Measurements from ENCODE around the gene ARHGEF12. TPM values are rescaled to one million over a fixed set of nuclear protein-coding genes. Genes with fewer than 3 reads are reported as not detected.

Gene ARHGEF12
- polyA plus RNA-seq, 1 donor (not counting 4 experiments of a cell fraction or from before 2014, with no cell fraction given) = 28.8 TPM

- H3K9ac ChIP-seq (ENCODE audit: control insufficient read depth, extremely low read depth, insufficient read depth, low read length) = no peak overlapping the region
- H2AFZ ChIP-seq (ENCODE audit: control insufficient read depth, low read length) = no peak overlapping the region
- no peak overlapping the region for H3K4me3 ChIP-seq (ENCODE audit: control insufficient read depth in 2 of 3, extremely low read depth in 1 of 3, insufficient read depth in 2 of 3, low read depth in 1 of 3, low read length in 3 of 3)
- dilution Hi-C loops (cut with MboI; ENCODE audit: extremely low pct_ligation_motif_present, low sequenced_read_pairs) = no loop called here
- no peak for FAIRE-seq
- no peaks in the 10 kb centered on the region for H3K9me3 ChIP-seq (ENCODE audit: control insufficient read depth, low read depth, low read length)
- peaks cover 3 to 9% of the 10 kb centered on the region in 2 experiments for H3K36me3 ChIP-seq (ENCODE audit: control insufficient read depth in 2 of 2, extremely low read depth in 1 of 2, insufficient read depth in 2 of 2, low read length in 2 of 2)
- no peaks in the 10 kb centered on the region for H3K79me2 ChIP-seq (ENCODE audit: control insufficient read depth, insufficient read depth, low read length)
- H4K20me1 ChIP-seq (ENCODE audit: control insufficient read depth, extremely low read depth, insufficient read depth, low read length) = no peaks in the 10 kb centered on the region
- no peak overlapping the region for H3K4me2 ChIP-seq (ENCODE audit: control insufficient read depth, extremely low read depth, insufficient read depth, low read depth, low read length)
- H3K27me3 ChIP-seq (ENCODE audit: control insufficient read depth, extremely low read depth, insufficient read depth, low read length) = no peaks in the 10 kb centered on the region
- H3K27ac ChIP-seq (ENCODE audit: control insufficient read depth, insufficient read depth, low read length) = no peak overlapping the region
- TF ChIP-seq CTCF (optimal IDR thresholded peaks at IDR 0.05 in 1 of 3, IDR thresholded peaks at IDR 0.05 in 1 of 3, conservative IDR thresholded peaks at IDR 0.05 in 1 of 3; ENCODE audit: extremely low read depth in 1 of 3, insufficient read depth in 2 of 3, low read length in 3 of 3) (no peak), EZH2 (IDR thresholded peaks at IDR 0.05; ENCODE audit: low read length) (no peak)
- H3K9me1 ChIP-seq (ENCODE audit: control insufficient read depth, extremely low read depth, insufficient read depth, low read length) = no peaks in the 10 kb centered on the region
- DNase-seq (ENCODE audit: low read depth, low spot score) = no peak
- peaks cover 7% of the 10 kb centered on the region for H3K4me1 ChIP-seq (ENCODE audit: control insufficient read depth, extremely low read depth, insufficient read depth, low read length)
These were observed 134.9 kb downstream of the ARHGEF12 start for GRCh38 chr11:120471131-120471530.

- TF ChIP-seq CTCF (optimal IDR thresholded peaks at IDR 0.05 in 1 of 3, IDR thresholded peaks at IDR 0.05 in 1 of 3, conservative IDR thresholded peaks at IDR 0.05 in 1 of 3; ENCODE audit: extremely low read depth in 1 of 3, insufficient read depth in 2 of 3, low read length in 3 of 3) (no peak), EZH2 (IDR thresholded peaks at IDR 0.05; ENCODE audit: low read length) (no peak)
- FAIRE-seq (no peak), DNase-seq (ENCODE audit: low read depth, low spot score) (no peak)
- Histone ChIP-seq H3K36me3 (ENCODE audit: control insufficient read depth in 2 of 2, extremely low read depth in 1 of 2, insufficient read depth in 2 of 2, low read length in 2 of 2) (peaks cover 3 to 9% of the 10 kb centered on the region in 2 experiments), H3K27ac (ENCODE audit: control insufficient read depth, insufficient read depth, low read length) (no peak overlapping the region), H3K4me2 (ENCODE audit: control insufficient read depth, extremely low read depth, insufficient read depth, low read depth, low read length) (no peak overlapping the region), H3K27me3 (ENCODE audit: control insufficient read depth, extremely low read depth, insufficient read depth, low read length) (no peaks in the 10 kb centered on the region), H4K20me1 (ENCODE audit: control insufficient read depth, extremely low read depth, insufficient read depth, low read length) (no peaks in the 10 kb centered on the region), H3K9me3 (ENCODE audit: control insufficient read depth, low read depth, low read length) (no peaks in the 10 kb centered on the region), H3K9me1 (ENCODE audit: control insufficient read depth, extremely low read depth, insufficient read depth, low read length) (no peaks in the 10 kb centered on the region), H3K4me1 (ENCODE audit: control insufficient read depth, extremely low read depth, insufficient read depth, low read length) (peaks cover 7% of the 10 kb centered on the region), H3K4me3 (ENCODE audit: control insufficient read depth in 2 of 3, extremely low read depth in 1 of 3, insufficient read depth in 2 of 3, low read depth in 1 of 3, low read length in 3 of 3) (no peak overlapping the region), H2AFZ (ENCODE audit: control insufficient read depth, low read length) (no peak overlapping the region), H3K79me2 (ENCODE audit: control insufficient read depth, insufficient read depth, low read length) (no peaks in the 10 kb centered on the region), H3K9ac (ENCODE audit: control insufficient read depth, extremely low read depth, insufficient read depth, low read length) (no peak overlapping the region)
- dilution Hi-C loops (cut with MboI; ENCODE audit: extremely low pct_ligation_motif_present, low sequenced_read_pairs) = no loop called here
These were observed 135.8 kb downstream of the ARHGEF12 start for GRCh38 chr11:120471994-120472393.
